WTC11 (cell line): ENCODE data around the gene STON2. TPM values are rescaled to one million over a fixed set of nuclear protein-coding genes. Genes with fewer than 3 reads are reported as not detected.

Experiments
- ATAC-seq: fragments of 200-7000 bp; cut with Tn5 transposase; 2 replicates; pipeline ENCODE4 v1.10.0; 2021; ENCODE audit warnings: mild to moderate bottlenecking, moderate library complexity
- CTCF ChIA-PET: fragments of 300-600 bp; sonication (Branson Sonifier 250); formaldehyde crosslinking; loops from one replicate; lab custom pipeline; 2021; ENCODE audit warnings: antibody characterized with exemption; lab: Charles Lee
- POLR2A ChIA-PET: fragments of 350-600 bp; sonication (Branson Sonifier 250); formaldehyde crosslinking; loops from one replicate; lab custom pipeline; 2021; ENCODE audit warnings: antibody characterized with exemption; lab: Charles Lee
- DNase-seq: peaks from one replicate; pipeline ENCODE4 v3.0.0; 2021; ENCODE audit warnings: low spot score
- H3K27ac Mint-ChIP-seq: 2 replicates; pipeline ENCODE4 v1.8.0; 2021; ENCODE audit warnings: mixed read lengths
- H3K27me3 Mint-ChIP-seq: 2 replicates; pipeline ENCODE4 v1.8.0; 2021; ENCODE audit warnings: low read depth, mild to moderate bottlenecking, moderate library complexity, mixed read lengths
- H3K36me3 Mint-ChIP-seq: 2 replicates; pipeline ENCODE4 v1.8.0; 2021; ENCODE audit warnings: mixed read lengths
- H3K4me1 Mint-ChIP-seq: 2 replicates; pipeline ENCODE4 v1.8.0; 2022; ENCODE audit warnings: mixed read lengths
- H3K4me3 Mint-ChIP-seq: 2 replicates; pipeline ENCODE4 v1.8.0; 2021; ENCODE audit warnings: mild to moderate bottlenecking, moderate library complexity, mixed read lengths
- H3K9me3 Mint-ChIP-seq: 2 replicates; pipeline ENCODE4 v1.8.0; 2021; ENCODE audit warnings: mixed read lengths
- AFF4 ChIP-seq: sonication (generic); formaldehyde crosslinking; IDR thresholded peaks from 2 replicates; pipeline ENCODE4 v1.8.1; 2023; ENCODE audit warnings: mild to moderate bottlenecking, missing genetic modification reagents, borderline replicate concordance
- CREB1 ChIP-seq: sonication (generic); formaldehyde crosslinking; IDR thresholded peaks from 2 replicates; pipeline ENCODE4 v1.8.0; 2023; ENCODE audit warnings: mild to moderate bottlenecking, missing genetic modification reagents
- CREM ChIP-seq: sonication (generic); formaldehyde crosslinking; IDR thresholded peaks from 2 replicates; pipeline ENCODE4 v1.8.1; 2022; ENCODE audit warnings: mild to moderate bottlenecking, missing genetic modification reagents, moderate library complexity
- EMX1 ChIP-seq: fragments of 250-450 bp; sonication (Bioruptor Pico); IDR thresholded peaks from 2 replicates; pipeline ENCODE4 v1.8.0; 2021; ENCODE audit warnings: mild to moderate bottlenecking
- ETV6 ChIP-seq: sonication (generic); formaldehyde crosslinking; IDR thresholded peaks from 2 replicates; pipeline ENCODE4 v1.8.1; 2022; ENCODE audit warnings: mild to moderate bottlenecking, missing genetic modification reagents
- FOXK1 ChIP-seq: sonication (generic); formaldehyde crosslinking; IDR thresholded peaks from 2 replicates; pipeline ENCODE4 v1.8.0; 2022; ENCODE audit warnings: mild to moderate bottlenecking, moderate library complexity, missing genetic modification reagents
- HMGA2 ChIP-seq: fragments of 250-450 bp; sonication (Bioruptor Pico); IDR thresholded peaks from 2 replicates; pipeline ENCODE4 v1.4.0; 2021; ENCODE audit warnings: mild to moderate bottlenecking, moderate library complexity
- NFYB ChIP-seq: sonication (generic); formaldehyde crosslinking; conservative IDR thresholded peaks from 2 replicates; pipeline ENCODE4 v1.8.0; 2022; ENCODE audit warnings: low read depth, missing genetic modification reagents
- NR3C1 ChIP-seq: sonication (generic); formaldehyde crosslinking; conservative IDR thresholded peaks from 2 replicates; pipeline ENCODE4 v1.8.1; 2023; ENCODE audit warnings: low read depth, mild to moderate bottlenecking, missing genetic modification reagents
- OVOL2 ChIP-seq: fragments of 250-450 bp; sonication (Bioruptor Pico); IDR thresholded peaks from 2 replicates; pipeline ENCODE4 v1.9.0; 2021; ENCODE audit warnings: mild to moderate bottlenecking, borderline replicate concordance
- PRDM15 ChIP-seq: sonication (generic); formaldehyde crosslinking; IDR thresholded peaks from 2 replicates; pipeline ENCODE4 v1.8.0; 2022; ENCODE audit warnings: missing genetic modification reagents
- PRRX2 ChIP-seq: fragments of 250-450 bp; sonication (Bioruptor Pico); IDR thresholded peaks from 2 replicates; pipeline ENCODE4 v1.8.0; 2021; ENCODE audit warnings: mild to moderate bottlenecking
- SP1 ChIP-seq: sonication (generic); formaldehyde crosslinking; conservative IDR thresholded peaks from 2 replicates; pipeline ENCODE4 v1.8.1; 2022; ENCODE audit warnings: missing genetic modification reagents
- TEAD1 ChIP-seq: sonication (generic); formaldehyde crosslinking; IDR thresholded peaks from 2 replicates; pipeline ENCODE4 v1.8.0; 2022; ENCODE audit warnings: mild to moderate bottlenecking, missing genetic modification reagents
- USF2 ChIP-seq: sonication (generic); formaldehyde crosslinking; IDR thresholded peaks from 2 replicates; pipeline ENCODE4 v1.8.1; 2023; ENCODE audit warnings: mild to moderate bottlenecking, missing genetic modification reagents, moderate library complexity
- ZBTB21 ChIP-seq: sonication (generic); formaldehyde crosslinking; IDR thresholded peaks from 2 replicates; pipeline ENCODE4 v1.8.1; 2023; ENCODE audit warnings: mild to moderate bottlenecking, missing genetic modification reagents, borderline replicate concordance
- ZNF263 ChIP-seq: sonication (generic); formaldehyde crosslinking; IDR thresholded peaks from 2 replicates; pipeline ENCODE4 v1.8.1; 2022; ENCODE audit warnings: low read depth, mild to moderate bottlenecking, moderate library complexity, missing genetic modification reagents
- ZSCAN18 ChIP-seq: fragments of 250-450 bp; sonication (Bioruptor Pico); IDR thresholded peaks from 2 replicates; pipeline ENCODE4 v2.1.2; 2022; ENCODE audit warnings: mild to moderate bottlenecking, moderate library complexity
- total RNA-seq: library from RNA; stranded (reverse); gene quantifications from 3 replicates; pipeline ENCODE4 v1.2.3, GENCODE V29; 2021

STON2 gene
- total RNA-seq, 1 experiment from 2014 or later: 69.2 TPM

GRCh38 chr14:81298911-81299310, 101.2 kb downstream of the STON2 start:
- peaks cover 8% of the 10 kb centered on the region for H3K4me1 Mint-ChIP-seq
- no peak for DNase-seq
- no peak overlapping the region for H3K4me3 Mint-ChIP-seq
- TF ChIP-seq CREM (CRISPR knock-in tag): no peak
- no peak for TF ChIP-seq CREB1 (CRISPR knock-in tag)
- no peak for TF ChIP-seq ZNF263 (CRISPR knock-in tag)
- no peak for TF ChIP-seq OVOL2 (CRISPR knock-in tag)
- TF ChIP-seq PRDM15 (CRISPR knock-in tag): no peak
- TF ChIP-seq FOXK1: no peak
- no peak for TF ChIP-seq TEAD1 (CRISPR knock-in tag)
- TF ChIP-seq NFYB (CRISPR knock-in tag): no peak
- TF ChIP-seq NR3C1 (CRISPR knock-in tag): no peak
- no peak for TF ChIP-seq AFF4 (CRISPR knock-in tag)
- no peak for TF ChIP-seq ZSCAN18
- TF ChIP-seq HMGA2 (CRISPR knock-in tag): no peak
- TF ChIP-seq ETV6: no peak
- no peak for TF ChIP-seq SP1 (CRISPR knock-in tag)
- no peak for TF ChIP-seq EMX1
- ChIA-PET CTCF (no interaction called here), POLR2A (no interaction called here)
- 0 out of 2 replicates have a peak, but pooled peaks cover 3% of the 10 kb centered on the region for H3K9me3 Mint-ChIP-seq
- H3K27me3 Mint-ChIP-seq: no peaks in the 10 kb centered on the region
- H3K36me3 Mint-ChIP-seq: peaks cover 5% of the 10 kb centered on the region; the same call in 1 of the 2 replicates
- no peak overlapping the region for H3K27ac Mint-ChIP-seq
- ATAC-seq: no peak

GRCh38 chr14:81298122-81298521, 102.0 kb downstream of the STON2 start:
- TF ChIP-seq USF2 (CRISPR knock-in tag) (no peak), PRRX2 (no peak), ZBTB21 (no peak), ZSCAN18 (no peak)
- peaks cover 5% of the 10 kb centered on the region for H3K4me1 Mint-ChIP-seq
- no peak overlapping the region for H3K27ac Mint-ChIP-seq
- peaks cover 7% of the 10 kb centered on the region for H3K36me3 Mint-ChIP-seq
- H3K27me3 Mint-ChIP-seq: no peaks in the 10 kb centered on the region
- H3K4me3 Mint-ChIP-seq: no peak overlapping the region
- no peak for ATAC-seq
- no peak for DNase-seq
- H3K9me3 Mint-ChIP-seq: peaks cover 6% of the 10 kb centered on the region; the same call in 1 of the 2 replicates
- CTCF ChIA-PET: interaction anchor here (0.6 kb wide), 2 partner anchors 167 to 269 kb away, joined by 4 read pairs; no protein-coding TSS in a partner anchor
- POLR2A ChIA-PET: interaction anchor here (0.5 to 0.7 kb wide), 3 partner anchors 30 to 395 kb away, joined by 3 to 8 read pairs (median 6); no protein-coding TSS in a partner anchor
